Measurements from ENCODE around the gene CITED2. TPM values are rescaled to one million over a fixed set of nuclear protein-coding genes. Genes with fewer than 3 reads are reported as not detected.

The CITED2 gene
- total RNA-seq, 1 experiment from 2014 or later, result 41.1 TPM

DNA sequence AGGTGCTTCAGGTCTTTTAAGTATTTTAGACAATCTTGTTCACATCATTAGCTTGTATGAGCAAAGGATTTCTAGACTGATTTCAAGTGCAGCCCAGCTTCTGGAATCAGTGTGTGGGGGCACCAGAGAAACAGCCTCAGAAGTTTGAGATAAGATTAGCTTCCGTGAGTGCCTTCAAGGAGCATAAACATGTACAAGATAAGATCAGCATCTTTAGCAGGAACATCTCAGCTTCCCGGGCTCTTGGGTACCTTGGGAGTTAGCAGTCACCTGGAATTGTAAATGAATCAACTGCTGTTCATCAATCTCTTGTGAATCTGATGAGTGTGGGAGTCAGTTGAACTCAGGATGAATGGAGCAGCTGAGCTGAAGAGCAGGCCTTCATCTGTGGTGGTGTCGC is 12.0 kb upstream of the CITED2 start:
- no peak for DNase-seq (ENCODE audit: extremely low read depth, low read depth)

DNA sequence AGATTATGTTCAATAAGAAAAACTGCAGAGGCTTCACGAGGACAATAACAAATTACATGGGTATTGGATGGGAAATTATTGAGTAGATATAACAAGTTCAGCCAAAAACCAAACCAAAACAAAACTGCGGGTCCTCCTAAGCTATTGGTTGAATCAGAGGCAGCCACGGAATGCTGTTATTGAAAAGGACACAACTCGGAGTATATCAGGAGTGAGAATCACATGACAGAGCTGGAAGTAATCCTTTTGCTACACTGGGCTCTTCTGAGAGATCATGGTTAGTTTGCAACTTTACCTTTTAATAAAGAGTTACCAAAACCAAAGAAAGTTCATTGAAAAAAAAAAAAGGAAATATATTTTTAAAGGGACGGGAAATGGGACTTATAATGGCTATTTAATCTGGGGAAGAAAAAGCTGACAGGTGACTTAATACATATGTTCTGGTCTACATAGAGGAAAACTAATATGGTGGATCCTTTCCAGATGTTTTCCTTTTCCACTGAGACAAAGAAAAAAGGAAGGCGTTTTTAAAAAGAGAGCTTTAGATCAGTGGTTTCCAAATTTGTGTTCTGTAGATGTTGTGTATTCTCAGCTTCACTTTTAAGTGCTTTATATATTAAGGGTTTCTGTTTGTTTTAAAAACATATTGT is 6.9 kb upstream of the CITED2 start:
- DNase-seq (ENCODE audit: extremely low read depth, low read depth), result no peak

DNA sequence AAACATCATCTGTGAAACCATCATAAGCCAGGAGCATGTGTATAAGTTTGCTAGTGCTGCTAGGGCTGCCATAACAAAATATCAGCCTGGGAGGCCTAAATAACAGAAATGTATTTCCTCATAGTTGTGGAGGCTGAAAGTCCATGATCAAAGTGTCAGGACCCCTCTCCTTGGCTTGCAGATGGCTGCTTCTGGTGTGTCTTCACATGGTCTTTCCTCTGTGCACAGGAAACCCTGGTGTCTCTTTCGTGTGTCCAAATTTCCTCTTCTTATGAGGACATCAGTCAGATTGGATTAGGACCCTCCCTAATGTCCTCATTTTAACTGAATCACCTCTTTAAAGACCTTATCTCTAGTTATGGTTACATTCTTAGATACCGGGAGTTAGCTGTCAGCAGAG is 6.2 kb upstream of the CITED2 start:
- DNase-seq (ENCODE audit: extremely low read depth, low read depth), result no peak

DNA sequence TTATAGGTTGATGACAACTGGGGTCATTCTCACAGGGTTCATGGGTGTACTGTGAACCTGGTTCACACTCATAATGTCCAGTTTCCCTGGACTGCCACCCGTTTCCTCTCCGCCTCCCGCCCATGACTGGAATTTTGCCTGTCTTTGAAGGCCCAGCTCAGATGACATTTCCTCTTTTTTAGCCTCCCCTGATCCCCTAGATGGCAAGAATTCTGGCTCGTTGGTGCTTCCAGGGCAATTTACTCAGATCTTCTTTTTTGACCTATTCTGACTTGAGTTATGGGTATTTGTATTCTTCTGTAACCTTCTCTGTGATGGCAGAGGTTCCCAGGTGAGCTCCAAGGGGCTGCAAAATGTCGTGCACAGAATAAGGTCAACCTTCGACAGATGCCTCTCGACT is 5.7 kb upstream of the CITED2 start:
- DNase-seq (ENCODE audit: extremely low read depth, low read depth), result no peak

DNA sequence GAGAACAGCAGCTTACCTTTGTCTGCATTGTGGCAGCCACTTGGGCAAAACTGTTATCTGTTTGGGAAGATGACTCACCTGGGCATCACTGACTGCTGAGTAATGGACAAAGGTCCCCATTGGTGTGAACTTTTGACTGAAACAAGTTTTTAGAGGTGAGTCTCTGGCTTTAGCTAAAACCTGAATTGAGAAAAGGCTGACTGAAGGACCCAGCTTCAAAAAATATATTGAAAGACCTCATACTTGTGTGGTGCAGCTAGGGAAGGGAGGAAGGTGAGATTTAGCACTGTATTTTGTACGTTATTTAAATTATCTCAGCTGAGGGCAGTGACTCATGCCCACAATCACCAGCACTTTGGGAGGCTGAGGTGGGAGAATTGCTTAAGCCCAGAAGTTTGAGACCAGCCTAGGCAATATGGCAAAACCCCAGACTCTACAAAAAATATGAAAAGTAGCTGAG is 4.5 kb upstream of the CITED2 start:
- DNase-seq (ENCODE audit: extremely low read depth, low read depth), result no peak

DNA sequence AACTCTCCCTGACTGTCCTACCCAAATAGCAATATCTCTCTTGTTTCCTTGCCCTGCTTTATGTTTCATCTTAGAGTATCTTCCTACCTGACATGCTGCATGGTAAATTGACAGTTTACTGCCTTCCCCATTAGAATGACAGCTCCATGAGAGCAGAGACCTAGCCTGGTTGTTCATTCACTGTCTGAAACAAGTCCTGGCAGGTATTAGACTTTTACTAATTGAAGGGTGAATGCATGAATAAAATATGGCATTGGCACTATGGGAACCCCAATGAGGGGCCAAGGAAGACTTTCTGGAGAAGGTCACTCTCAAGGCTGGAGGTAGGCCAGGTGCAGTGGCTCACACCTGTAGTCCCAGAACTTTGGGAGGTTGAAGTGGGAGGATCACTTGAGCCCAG is 3.8 kb upstream of the CITED2 start:
- DNase-seq (ENCODE audit: extremely low read depth, low read depth), result no peak

DNA sequence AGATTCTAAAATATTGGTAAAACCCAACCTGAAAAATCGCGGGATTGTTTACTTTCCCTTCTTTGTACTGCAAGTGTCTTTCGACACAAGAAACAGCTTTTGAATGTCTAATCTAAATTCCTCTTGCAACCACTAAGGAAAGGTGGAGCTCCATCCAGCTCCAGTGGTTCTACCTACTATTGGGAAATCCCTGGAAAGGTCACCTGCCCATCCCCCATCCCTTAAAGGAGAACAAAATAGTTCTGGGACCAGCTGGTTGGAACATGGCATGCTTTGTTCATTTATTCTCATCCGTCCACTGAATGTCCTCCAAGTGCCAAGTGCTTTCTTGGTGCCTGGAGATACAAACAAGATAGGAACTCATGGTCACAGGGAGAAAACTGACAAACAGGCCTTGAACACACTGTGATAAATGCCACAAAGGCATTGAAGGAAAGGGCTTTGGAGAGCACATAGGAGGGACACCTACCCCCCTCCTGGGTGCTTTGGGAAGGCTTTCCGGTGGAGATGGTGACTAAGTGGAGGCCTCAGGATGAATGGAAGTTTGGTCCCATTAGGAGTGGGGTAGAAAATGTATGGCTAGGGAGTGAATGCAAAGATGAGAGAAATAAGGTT is 2.3 kb upstream of the CITED2 start:
- peak; percentile 44 for DNase-seq (ENCODE audit: extremely low read depth, low read depth)

DNA sequence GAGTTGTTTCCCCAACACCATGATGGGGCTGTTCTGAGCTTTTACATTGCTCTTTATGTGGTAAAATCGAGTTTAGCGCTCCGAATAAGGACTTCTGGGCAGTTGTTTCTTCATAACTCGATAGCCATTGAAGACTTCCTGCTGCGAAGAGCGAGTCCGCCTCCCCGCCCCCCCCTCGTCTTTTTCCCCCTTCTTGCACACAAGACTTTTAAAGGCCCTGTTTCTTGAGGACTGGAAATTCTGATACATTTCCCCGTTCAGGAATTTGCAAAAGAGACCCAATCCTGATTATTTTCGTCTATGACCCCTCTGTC is 1.5 kb upstream of the CITED2 start:
- DNase-seq (ENCODE audit: extremely low read depth, low read depth), result no peak

DNA sequence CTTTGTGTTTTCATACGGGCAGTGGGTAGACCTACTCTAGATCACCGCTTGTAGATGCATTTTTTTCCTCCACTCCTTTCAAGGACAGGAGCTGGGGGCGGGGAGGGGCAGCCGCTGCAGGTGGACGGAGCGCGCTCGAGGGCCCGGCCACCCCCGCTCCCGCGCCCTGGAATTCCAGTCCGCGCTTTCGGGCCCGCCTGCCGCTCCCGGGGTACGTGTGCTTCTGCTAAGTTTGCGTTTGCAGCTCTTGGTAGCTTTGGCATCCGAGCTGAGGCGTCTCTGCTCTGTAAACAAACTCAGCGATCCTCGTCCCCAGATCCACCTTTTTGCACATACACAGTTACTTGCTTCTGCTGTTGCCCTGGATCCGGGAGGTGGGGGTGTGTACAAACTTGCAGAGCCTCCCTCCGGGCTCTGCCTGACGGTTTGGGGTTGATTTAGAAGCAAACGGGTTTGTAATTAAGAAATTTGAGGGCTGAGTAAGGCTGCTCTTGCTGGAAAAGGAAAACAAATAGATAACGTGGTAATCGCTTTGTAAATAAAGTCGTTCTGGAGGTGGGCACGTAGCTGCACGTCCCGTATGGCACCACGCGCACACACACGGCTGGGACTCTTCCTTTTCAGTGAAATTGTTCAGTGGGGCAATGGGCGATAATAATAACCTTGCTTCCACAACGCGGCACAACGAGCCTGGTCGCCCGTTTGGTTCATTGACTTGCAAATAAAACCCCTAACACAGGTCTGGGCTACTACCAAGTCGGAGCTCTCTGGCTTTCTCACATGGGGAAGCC is 973 bp upstream of the CITED2 start:
- DNase-seq (ENCODE audit: extremely low read depth, low read depth), result peak; percentile 90

DNA sequence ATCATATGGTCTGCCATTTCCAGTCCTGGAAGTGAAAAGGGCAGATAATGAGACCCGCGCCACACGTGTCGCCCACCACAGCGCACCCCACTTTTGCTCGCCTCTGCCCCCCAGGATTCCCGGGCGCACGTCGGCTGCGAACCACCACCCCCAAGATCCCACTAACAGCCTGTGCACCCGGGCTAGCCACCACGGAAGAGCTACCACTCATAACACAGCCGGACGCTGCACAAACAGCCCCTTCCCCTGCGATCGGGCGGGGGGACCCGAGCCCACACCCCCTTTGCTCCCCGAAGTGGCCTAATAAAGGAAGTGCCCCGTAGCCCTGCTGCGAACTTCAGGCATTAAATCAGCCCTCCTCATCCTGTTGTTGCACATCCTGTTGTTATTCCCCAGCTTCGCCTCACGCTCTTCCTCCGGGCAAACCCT is 506 bp downstream of the CITED2 start:
- peak; percentile 41 for DNase-seq (ENCODE audit: extremely low read depth, low read depth)

DNA sequence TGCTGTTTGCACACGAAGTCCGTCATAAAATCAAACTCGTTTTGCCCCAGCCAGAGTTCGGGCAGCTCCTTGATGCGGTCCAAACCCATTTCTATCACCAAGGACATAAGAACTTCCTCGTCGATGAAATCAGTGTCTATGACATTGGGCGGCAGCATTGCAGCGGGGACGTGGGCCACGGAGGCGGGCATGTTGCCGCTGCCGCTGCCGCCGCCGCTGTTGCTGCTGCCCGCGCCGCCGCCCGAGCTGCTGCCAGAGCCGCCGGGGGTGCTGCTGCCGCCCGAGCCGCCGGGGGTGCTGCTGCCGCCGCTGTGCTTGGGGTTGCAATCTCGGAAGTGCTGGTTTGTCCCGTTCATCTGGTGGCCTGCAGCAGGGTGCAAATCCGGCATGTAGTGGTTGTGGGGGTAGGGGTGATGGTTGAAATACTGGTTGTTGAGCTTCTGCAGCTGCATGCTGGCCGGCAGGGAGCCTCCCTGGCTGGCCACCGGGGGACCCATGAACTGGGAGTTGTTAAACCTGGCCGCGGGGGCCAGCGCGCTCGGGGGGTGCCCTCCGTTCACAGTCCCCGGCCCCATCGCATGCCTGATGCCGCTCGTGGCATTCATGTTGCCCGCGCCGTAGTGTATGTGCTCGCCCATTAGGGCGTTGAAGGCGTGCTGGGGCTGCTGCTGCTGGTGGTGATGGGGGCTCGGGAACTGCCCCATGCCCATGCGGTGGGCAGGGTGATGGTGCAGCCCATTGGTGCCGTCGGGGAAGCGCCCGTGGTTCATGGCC is 1.1 kb downstream of the CITED2 start:
- DNase-seq (ENCODE audit: extremely low read depth, low read depth), result no peak

DNA sequence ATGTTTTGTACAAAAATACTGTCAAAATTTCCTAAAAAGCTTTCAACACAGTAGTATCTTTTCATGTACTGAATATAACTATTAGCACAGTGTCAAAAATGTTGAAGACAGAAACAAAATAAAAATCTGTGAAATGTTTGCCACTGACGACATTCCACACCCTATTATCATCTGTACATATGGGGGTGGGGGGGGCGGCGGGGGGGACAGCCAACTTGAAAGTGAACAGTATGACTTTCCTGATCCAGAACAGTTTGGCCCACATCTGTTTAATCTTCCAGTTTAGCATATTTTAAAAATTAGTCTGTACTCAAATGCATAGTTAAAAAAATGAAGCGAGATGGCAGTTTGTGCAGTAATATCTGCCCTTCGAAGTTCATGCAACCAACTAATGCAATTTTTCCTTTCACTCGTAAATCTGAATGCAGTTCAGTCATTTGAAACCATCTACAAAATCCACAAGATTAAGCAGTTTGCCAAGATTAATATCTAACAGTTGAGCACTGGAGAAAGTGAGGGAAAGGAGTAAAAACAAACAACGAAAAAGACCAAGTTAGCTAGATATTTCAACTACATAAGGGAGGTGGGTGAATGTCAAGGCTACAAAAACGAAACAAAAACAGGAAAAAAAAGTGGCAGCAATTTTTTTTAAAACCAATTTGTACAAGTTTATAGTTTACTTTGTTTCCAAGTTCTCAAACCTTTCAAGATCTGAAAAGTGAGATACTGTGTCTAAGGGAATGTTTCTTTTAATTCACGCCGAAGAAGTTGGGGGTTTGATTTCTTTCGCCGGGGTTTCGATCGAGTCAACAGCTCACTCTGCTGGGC is 1.9 kb downstream of the CITED2 start:
- DNase-seq (ENCODE audit: extremely low read depth, low read depth), result no peak

DNA sequence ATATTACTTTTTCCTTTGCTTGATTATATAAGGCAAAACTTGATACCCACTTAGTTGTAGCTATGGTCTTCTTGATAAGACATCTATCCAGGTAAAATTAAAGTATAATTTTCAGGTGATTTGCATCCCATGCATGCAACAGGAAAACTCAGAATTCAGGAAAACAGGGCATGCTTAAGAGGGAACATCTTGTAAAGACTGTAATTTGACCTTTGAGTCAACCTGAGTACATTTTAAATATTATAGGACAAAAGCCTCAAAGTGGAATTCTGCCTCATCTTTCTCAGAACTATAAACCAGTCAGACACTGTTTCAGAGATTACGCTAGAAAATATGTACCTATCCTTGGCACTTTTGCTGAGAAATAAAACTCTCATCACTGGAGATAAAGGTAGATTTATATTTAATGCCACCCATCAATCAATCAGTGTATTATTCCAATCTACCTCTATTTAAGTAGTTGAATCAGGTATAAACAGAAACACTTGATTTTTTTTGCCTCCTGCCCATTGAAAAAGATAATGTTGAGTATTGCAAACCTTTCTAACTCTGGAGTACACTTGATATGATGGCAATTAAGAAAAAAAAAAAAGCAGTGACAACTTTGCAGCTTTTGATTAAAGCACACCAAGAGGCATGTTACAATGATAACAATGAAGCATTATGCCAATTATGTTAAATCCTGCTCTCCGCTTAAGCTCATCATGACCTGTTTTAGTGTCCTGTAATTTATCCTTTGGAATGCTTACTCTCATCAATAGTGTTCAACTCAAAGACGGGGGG is 2.8 kb downstream of the CITED2 start:
- no peak for DNase-seq (ENCODE audit: extremely low read depth, low read depth)

DNA sequence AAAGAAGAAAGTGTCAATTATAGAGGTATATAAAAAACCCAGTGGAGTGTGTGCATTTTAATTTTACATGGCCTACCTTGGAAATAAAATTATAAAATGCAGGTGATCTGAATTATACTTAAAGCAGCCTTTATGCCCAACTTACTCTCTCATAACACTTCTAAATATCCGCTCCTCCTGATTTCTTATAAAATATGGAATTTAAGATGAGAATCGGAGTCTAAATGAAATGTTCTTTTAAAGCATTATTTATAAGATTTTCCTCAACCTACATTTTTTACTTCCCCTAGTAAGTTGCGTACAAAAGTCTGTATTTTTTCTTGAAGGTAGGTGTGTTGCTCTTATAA is 3.5 kb downstream of the CITED2 start:
- DNase-seq (ENCODE audit: extremely low read depth, low read depth), result no peak

DNA sequence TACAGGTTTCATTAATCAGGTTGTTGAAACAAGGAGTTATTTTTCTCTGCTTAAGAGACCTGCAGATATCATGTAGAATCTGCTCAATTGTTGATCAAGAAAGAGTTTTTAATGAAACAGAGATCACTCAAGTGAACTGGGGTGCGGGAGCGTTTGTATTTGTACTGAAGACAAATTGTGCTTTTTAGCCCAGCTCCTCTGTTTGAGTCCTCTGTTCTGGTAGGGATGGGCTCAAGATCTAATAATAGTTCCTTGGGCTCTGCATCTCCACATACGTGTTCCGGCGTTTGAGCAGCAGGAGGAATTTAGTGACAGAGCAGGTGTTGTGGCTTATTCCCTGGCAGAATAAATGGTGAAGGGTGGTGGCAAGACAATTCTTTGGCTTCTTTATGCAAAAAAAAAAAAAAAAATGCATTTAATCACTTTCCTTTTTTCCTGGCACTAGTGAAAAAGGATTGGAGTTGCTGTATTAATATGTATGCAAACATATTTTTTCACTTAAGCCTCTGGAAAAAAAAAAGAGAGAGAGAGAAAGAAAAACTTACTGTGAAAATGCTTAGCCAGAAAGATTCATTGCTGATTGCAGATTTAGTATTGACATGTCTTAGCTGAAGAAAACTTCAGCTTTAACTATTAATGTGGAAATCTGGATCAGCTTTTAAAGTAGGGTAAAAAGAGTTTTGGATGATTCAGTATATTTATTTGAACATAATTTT is 4.0 kb downstream of the CITED2 start:
- no peak for DNase-seq (ENCODE audit: extremely low read depth, low read depth)

DNA sequence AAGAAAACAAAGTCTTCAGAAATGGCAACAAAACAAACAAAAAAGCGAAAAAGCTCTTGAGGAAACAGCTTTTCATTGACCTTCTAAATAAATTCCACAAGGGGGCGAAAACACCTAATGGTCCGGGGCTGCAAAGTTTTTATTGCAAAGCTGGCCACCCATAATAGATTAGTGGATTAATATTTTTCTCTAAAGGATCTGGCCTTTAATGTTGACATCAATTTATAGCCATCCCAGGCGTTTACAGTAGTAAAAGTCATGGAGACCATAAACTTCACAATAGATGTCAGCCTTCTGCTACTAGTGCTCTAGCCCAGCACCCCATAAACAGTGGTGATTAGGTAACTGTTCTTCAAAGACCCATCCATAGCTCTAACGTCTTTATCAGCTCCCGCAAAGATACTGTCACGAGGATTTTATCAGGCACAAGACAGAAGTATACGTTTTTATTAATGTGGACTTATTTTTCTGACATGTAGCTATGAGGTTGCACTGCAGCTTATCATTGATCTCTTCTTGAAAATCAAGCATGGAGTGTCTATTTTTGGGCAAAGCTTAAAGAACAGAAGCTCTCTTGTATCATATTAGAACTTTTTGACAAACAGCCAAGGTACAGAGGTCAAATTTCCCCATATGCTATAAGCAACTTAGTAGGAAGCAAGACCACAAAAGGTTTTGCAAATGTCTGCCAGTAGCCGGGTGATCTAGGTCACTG is 4.7 kb downstream of the CITED2 start:
- DNase-seq (ENCODE audit: extremely low read depth, low read depth), result no peak

DNA sequence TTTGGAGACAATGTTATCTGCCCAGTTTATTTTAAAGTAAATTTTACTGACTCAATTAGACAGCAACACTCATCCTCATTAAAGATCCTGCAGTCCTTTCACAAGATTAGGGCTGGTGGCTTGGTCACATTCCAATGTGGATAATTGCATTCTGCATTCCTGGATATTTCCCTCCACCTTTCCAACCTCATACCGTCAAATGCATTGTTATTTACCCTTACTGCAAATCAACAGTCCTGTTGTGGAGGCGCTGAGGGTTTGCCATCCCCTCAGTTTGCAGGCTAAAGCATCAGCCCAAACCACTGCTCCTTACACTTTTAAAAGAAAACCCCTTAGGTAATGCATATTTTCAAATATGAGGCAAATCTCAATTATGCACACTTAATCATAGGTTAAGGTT is 5.4 kb downstream of the CITED2 start:
- no peak for DNase-seq (ENCODE audit: extremely low read depth, low read depth)

DNA sequence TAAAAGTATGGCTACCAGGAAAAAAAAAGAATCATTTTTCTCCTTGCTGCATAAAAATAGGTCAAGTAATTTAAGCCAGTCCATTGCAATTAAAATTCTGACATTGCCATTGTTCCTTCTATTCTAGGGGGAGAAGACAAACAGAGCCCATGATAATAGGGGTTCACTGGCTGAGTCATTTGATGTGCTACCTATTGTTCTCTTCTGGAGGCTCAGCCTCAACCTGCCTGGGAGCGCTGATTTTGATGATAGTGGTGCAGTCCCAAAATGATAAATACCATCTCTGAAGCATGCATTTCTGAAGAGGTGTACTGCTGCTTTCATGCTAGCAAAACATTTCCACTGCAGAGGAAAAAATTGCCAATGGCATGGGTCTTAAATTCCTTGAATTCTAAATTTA is 5.8 kb downstream of the CITED2 start:
- no peak for DNase-seq (ENCODE audit: extremely low read depth, low read depth)
